ENCODE measurements around the gene LRRC8D. TPM values are rescaled to one million over a fixed set of nuclear protein-coding genes. Genes with fewer than 3 reads are reported as not detected.

LRRC8D gene
- total and polyA plus RNA-seq, 2 of the 4 experiments (the other 2 are of a cell fraction), result 34.1 to 35.3 TPM

DNA sequence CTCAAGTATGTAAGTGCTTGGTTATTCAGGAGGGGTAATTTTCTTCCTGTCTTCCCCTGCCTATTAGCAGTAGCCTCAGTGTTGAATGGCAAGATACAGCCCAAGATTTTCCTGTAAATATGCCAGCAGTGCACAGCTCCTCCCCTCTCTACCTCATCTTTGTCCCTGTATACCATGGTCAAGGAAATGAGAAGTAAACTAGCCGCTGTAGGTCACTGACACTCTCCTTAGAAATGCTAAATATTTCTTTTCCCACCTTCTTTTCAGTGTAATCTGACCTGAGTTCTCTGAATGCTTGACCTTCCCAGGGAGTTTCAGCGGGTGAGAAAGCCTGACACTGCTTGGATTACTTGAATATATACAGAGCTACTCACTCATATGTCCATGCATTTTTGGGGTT lies 89.9 kb downstream of the LRRC8D start (continued):
- peak; percentile 15; the same call in 1 of the 2 replicates for TF ChIP-seq FOS (IDR thresholded peaks at IDR 0.05; ENCODE audit: low read depth, low read length)

DNA sequence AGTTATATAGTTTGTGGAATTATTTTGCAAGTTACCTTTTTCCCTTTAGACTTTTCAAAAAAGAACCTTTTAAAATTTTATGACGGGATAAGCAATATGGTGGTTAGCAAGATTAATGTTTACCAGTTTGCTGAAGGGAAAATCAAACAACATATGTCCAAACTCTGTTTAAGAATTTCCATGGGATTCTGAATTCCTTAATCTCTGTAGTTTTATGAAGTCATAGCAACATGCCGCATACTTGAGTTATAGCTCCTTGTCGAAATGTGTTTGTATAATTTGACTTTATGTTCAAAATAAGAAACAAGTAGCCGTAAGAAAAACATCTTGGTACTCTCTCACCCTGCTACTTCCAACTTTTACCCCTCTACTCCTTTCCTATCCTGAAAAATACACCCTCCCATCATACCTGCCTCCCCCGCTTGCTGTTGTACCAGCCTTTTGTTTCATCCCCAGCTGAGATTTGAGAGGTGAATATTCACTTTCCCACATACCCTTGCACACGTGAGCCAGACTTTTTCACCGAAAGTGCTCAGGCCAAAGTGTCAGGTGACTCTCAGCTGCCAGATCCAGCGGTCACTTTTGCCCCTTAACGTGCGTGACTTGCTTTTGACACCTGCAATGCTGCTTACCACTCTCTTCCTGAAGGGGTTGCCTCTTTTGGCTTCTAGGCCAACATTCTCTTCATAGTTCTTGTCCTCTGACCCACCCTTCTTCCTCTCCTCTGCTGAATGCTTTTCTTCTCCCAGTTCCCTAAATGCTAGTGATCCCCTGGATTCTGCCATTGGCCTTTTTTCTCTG lies 90.6 kb downstream of the LRRC8D start:
- H3K36me3 ChIP-seq (ENCODE audit: control insufficient read depth, insufficient read depth, low read length), result no peaks in the 10 kb centered on the region; the same call in 1 of the 2 replicates
- H3K9me3 ChIP-seq (ENCODE audit: control insufficient read depth, insufficient read depth, low read length), result no peaks in the 10 kb centered on the region
- TF ChIP-seq POLR2A (IDR thresholded peaks at IDR 0.05; ENCODE audit: low read depth, low read length) (no peak), RFX5 (IDR thresholded peaks at IDR 0.05; ENCODE audit: low read depth, low read length) (no peak), BHLHE40 (IDR thresholded peaks at IDR 0.05; ENCODE audit: low read depth, low read length) (no peak), SMC3 (IDR thresholded peaks at IDR 0.05; ENCODE audit: low read depth, low read length) (no peak), FOS (IDR thresholded peaks at IDR 0.05; ENCODE audit: low read depth, low read length) (no peak)
- no peak overlapping the region for H2AFZ ChIP-seq (replicated peaks; ENCODE audit: low read length, poor library complexity)
- H3K4me2 ChIP-seq (ENCODE audit: low read depth, low read length), result peak overlapping the region; percentile 55
- H3K4ac ChIP-seq (ENCODE audit: low read depth, low read length), result peak overlapping the region; percentile 93
- POLR2A ChIA-PET (ENCODE audit: unreplicated experiment), result no interaction called here
- H4K8ac ChIP-seq (ENCODE audit: low read depth in 2 of 2, low read length in 2 of 2), result peak overlapping the region; percentile 79 to 86
- ATAC-seq (ENCODE audit: low read depth) (no peak), DNase-seq (peak; percentile 60)
- H4K20me1 ChIP-seq (ENCODE audit: insufficient read depth, low read length), result no peaks in the 10 kb centered on the region
- peak overlapping the region; percentile 96 for H2BK15ac ChIP-seq (ENCODE audit: low read depth, low read length)
- in situ Hi-C loops (cut with MboI; ENCODE audit: low sequenced_read_pairs), result no loop called here
- peak overlapping the region; percentile 99 for H2AK5ac ChIP-seq (ENCODE audit: low read depth, low read length)
- peak overlapping the region; percentile 45 for H3K56ac ChIP-seq (ENCODE audit: extremely low read depth, insufficient read depth, low read length)
- BruUV-seq (replicated peaks), result no TSS peak
- WGBS, 2 experiments (ENCODE audit: extremely low coverage in 2 of 2, insufficient read length in 1 of 2), result 74% methylated on average over 3 of the region's 10 CpGs; no CpG with 5 or more reads in 1 of the 2 experiments
- H3K14ac ChIP-seq (replicated peaks; ENCODE audit: low read depth, low read length), result peak overlapping the region; percentile 66
- CTCF ChIA-PET, result interaction anchor here (1.2 to 1.4 kb wide), 2 partner anchors 63 to 75 kb away, joined by 3 to 4 read pairs; no protein-coding TSS in a partner anchor
- dilution Hi-C loops (cut with HindIII; ENCODE audit: low sequenced_read_pairs, unreplicated experiment), result no loop called here
- peaks cover 23 to 42% of the 10 kb centered on the region in 2 experiments for H3K79me1 ChIP-seq (ENCODE audit: low read depth in 1 of 2, low read length in 2 of 2)
- peak overlapping the region; percentile 87 for H2BK20ac ChIP-seq (ENCODE audit: low read depth, low read length)
- intact Hi-C loops (cut with micrococcal nuclease), result no loop called here
- peak overlapping the region; percentile 93 for H2BK120ac ChIP-seq (ENCODE audit: low read depth, low read length)
- H4K5ac ChIP-seq (ENCODE audit: low read depth, low read length), result peak overlapping the region; percentile 81
- no peaks in the 10 kb centered on the region for H3K27me3 ChIP-seq (ENCODE audit: control insufficient read depth, insufficient read depth, low read length)
- H3K9me1 ChIP-seq (ENCODE audit: insufficient read depth, low read length), result peaks cover 14% of the 10 kb centered on the region
- peak overlapping the region; percentile 92 for H2BK5ac ChIP-seq (ENCODE audit: low read depth, low read length, poor library complexity, severe bottlenecking)
- peak overlapping the region; percentile 20 for H2AK9ac ChIP-seq (replicated peaks; ENCODE audit: low read depth, low read length, poor library complexity)
- peak overlapping the region; percentile 81 for H3K27ac ChIP-seq (ENCODE audit: insufficient read depth, low read length)
- 0 out of 2 replicates have a peak overlapping the region, but pooled peaks have one; percentile 25 for H3K9ac ChIP-seq (ENCODE audit: low read depth, low read length)
- no peak overlapping the region for H3K4me3 ChIP-seq (ENCODE audit: insufficient read depth, low read depth, low read length)
- peak overlapping the region; percentile 94 for H4K91ac ChIP-seq (ENCODE audit: insufficient read depth, low read depth, low read length)
- peaks cover 29% of the 10 kb centered on the region for H3K4me1 ChIP-seq (ENCODE audit: control insufficient read depth, insufficient read depth, low read length)
- peak overlapping the region; percentile 80 for H3K18ac ChIP-seq (ENCODE audit: low read depth, low read length)
- H3K23ac ChIP-seq (ENCODE audit: low read depth, low read length), result peak overlapping the region; percentile 51
